Measurements from ENCODE around the gene IER3.

DNA sequence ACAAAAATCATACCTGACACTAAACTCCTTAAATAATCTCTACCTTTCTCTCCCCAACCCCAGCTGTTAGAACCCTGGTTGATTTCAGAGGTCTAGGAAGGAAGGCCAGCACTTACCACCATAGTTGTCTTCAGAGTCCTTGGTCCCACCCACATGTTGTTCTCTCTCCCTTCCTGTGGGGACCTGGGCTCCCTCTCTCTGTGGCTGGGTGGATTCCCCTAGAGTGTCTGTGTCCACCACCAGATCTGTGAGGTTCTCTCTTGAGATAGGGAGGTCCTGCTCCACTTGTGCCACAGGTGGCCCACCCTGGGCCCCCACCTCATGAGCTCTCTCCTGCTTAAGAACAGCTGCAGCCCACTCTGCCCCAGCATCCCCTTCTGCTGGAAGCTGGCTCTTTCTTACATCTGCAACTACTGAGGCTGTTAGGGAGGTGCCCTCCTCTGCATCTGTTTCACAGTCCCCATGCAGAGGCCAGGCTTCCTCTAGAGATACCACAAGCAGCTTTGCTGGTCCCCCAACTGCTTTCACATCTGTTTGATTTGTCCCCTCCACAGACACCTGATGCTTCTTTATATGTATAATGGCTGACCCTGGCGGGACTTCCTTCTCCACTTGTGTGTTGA is 32.5 kb downstream of the IER3 start:
- TF ChIP-seq YY1 (IDR thresholded peaks at IDR 0.05; ENCODE audit: low read depth) (no peak), TCF12 (IDR thresholded peaks at IDR 0.05; ENCODE audit: low read depth) (no peak), EP300 (IDR thresholded peaks at IDR 0.05; ENCODE audit: borderline replicate concordance) (no peak), TEAD4 (IDR thresholded peaks at IDR 0.05) (no peak), FOXM1 (IDR thresholded peaks at IDR 0.05; ENCODE audit: borderline replicate concordance, low read depth) (no peak), TAF1 (IDR thresholded peaks at IDR 0.05; ENCODE audit: low read depth) (no peak), EGR1 (IDR thresholded peaks at IDR 0.05) (no peak), NFIC (IDR thresholded peaks at IDR 0.05) (no peak), RAD21 (IDR thresholded peaks at IDR 0.05; ENCODE audit: low read depth) (no peak), CEBPB (IDR thresholded peaks at IDR 0.05) (no peak)
- TF ChIP-seq, protein P1, sequence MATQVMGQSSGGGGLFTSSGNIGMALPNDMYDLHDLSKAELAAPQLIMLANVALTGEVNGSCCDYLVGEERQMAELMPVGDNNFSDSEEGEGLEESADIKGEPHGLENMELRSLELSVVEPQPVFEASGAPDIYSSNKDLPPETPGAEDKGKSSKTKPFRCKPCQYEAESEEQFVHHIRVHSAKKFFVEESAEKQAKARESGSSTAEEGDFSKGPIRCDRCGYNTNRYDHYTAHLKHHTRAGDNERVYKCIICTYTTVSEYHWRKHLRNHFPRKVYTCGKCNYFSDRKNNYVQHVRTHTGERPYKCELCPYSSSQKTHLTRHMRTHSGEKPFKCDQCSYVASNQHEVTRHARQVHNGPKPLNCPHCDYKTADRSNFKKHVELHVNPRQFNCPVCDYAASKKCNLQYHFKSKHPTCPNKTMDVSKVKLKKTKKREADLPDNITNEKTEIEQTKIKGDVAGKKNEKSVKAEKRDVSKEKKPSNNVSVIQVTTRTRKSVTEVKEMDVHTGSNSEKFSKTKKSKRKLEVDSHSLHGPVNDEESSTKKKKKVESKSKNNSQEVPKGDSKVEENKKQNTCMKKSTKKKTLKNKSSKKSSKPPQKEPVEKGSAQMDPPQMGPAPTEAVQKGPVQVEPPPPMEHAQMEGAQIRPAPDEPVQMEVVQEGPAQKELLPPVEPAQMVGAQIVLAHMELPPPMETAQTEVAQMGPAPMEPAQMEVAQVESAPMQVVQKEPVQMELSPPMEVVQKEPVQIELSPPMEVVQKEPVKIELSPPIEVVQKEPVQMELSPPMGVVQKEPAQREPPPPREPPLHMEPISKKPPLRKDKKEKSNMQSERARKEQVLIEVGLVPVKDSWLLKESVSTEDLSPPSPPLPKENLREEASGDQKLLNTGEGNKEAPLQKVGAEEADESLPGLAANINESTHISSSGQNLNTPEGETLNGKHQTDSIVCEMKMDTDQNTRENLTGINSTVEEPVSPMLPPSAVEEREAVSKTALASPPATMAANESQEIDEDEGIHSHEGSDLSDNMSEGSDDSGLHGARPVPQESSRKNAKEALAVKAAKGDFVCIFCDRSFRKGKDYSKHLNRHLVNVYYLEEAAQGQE (IDR thresholded peaks at IDR 0.05; ENCODE audit: low read depth), result no peak
- TF ChIP-seq, protein P2, sequence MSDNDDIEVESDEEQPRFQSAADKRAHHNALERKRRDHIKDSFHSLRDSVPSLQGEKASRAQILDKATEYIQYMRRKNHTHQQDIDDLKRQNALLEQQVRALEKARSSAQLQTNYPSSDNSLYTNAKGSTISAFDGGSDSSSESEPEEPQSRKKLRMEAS (IDR thresholded peaks at IDR 0.05), result no peak

Measured in Ishikawa (cell line).